GM23338 (cell line): ENCODE data around the gene C1orf87.

Experiments
- CREB1 ChIP-seq: fragments of 250-450 bp; sonication (Bioruptor Pico); IDR thresholded peaks from 2 replicates; pipeline ENCODE4 v1.5.0; 2020; ENCODE audit warnings: low read depth, mild to moderate bottlenecking, moderate library complexity
- EZH2 ChIP-seq: fragments of 200-600 bp; sonication (generic); IDR thresholded peaks from one replicate; pipeline ENCODE4 v1.8.0; 2017; ENCODE audit warnings: antibody characterized with exemption, mild to moderate bottlenecking, low read depth; ENCODE audit not compliant: unreplicated experiment
- EZH2phosphoT487 ChIP-seq: fragments of 200-600 bp; sonication (generic); IDR thresholded peaks from one replicate; pipeline ENCODE4 v1.8.1; 2018; ENCODE audit warnings: antibody characterized with exemption; ENCODE audit not compliant: unreplicated experiment
- JUNB ChIP-seq: IDR thresholded peaks from one replicate; pipeline ENCODE4 v1.6.1; 2016; ENCODE audit warnings: antibody characterized with exemption; ENCODE audit not compliant: unreplicated experiment
- NANOG ChIP-seq: IDR thresholded peaks from 2 replicates; pipeline ENCODE4 v1.6.1; 2016; ENCODE audit warnings: antibody characterized with exemption, borderline replicate concordance
- POLR2AphosphoS5 ChIP-seq: IDR thresholded peaks from 2 replicates; pipeline ENCODE4 v1.6.1; 2016; ENCODE audit warnings: antibody characterized with exemption, low read depth
- STAT1 ChIP-seq: IDR thresholded peaks from one replicate; pipeline ENCODE4 v1.6.1; 2016; ENCODE audit warnings: antibody characterized with exemption; ENCODE audit not compliant: unreplicated experiment
- ZNF331 ChIP-seq: fragments of 250-450 bp; sonication (Bioruptor Pico); IDR thresholded peaks from 2 replicates; pipeline ENCODE4 v1.5.0; 2020; ENCODE audit warnings: low read depth, mild to moderate bottlenecking, moderate library complexity
- TF ChIP-seq, protein P1 (sequence below), 2 experiments: fragments of 200-600 bp in 1 of 2; sonication (generic) in 1 of 2; conservative IDR thresholded peaks; 2 replicates each; pipeline versions ENCODE4 v1.5.1 to v1.6.1; 2016 to 2017; ENCODE audit warnings: antibody characterized with exemption in 2 of 2, low read depth in 2 of 2, mild to moderate bottlenecking in 2 of 2, moderate library complexity in 1 of 2
- TF ChIP-seq, protein P2 (sequence below): IDR thresholded peaks from one replicate; pipeline ENCODE4 v1.6.1; 2018; ENCODE audit warnings: antibody characterized with exemption; ENCODE audit not compliant: unreplicated experiment
- TF ChIP-seq, protein P3 (sequence below): IDR thresholded peaks from 2 replicates; pipeline ENCODE4 v1.6.1; 2016; ENCODE audit warnings: antibody characterized with exemption
- TF ChIP-seq, protein P4 (sequence below): fragments of 250-450 bp; sonication (Bioruptor Pico); IDR thresholded peaks from 2 replicates; pipeline ENCODE4 v1.5.0; 2020; ENCODE audit warnings: mild to moderate bottlenecking, moderate library complexity

DNA sequence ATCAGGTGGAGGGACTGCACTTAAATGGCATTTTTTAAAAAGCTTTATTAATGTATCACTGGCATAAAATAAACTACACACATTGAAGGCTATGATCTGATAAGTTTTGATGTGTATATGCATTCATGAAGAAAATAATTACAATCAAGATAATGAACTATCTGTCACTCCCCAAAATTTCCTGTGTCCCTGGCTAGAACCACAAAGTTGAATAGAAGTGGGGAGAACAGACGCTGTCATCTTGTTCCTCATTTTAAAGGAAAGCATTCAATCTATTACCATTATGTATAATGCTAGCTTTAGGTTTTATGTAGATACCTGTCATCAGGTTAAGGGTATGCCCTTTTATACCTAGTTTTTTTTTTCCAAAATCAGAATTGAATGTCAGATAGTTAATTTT is 38.1 kb upstream of the C1orf87 start:
- TF ChIP-seq EZH2 (no peak), POLR2AphosphoS5 (no peak), JUNB (no peak), STAT1 (no peak), EZH2phosphoT487 (no peak), ZNF331 (CRISPR knock-in tag) (no peak), CREB1 (CRISPR knock-in tag) (no peak), NANOG (no peak)
- TF ChIP-seq, protein P1, sequence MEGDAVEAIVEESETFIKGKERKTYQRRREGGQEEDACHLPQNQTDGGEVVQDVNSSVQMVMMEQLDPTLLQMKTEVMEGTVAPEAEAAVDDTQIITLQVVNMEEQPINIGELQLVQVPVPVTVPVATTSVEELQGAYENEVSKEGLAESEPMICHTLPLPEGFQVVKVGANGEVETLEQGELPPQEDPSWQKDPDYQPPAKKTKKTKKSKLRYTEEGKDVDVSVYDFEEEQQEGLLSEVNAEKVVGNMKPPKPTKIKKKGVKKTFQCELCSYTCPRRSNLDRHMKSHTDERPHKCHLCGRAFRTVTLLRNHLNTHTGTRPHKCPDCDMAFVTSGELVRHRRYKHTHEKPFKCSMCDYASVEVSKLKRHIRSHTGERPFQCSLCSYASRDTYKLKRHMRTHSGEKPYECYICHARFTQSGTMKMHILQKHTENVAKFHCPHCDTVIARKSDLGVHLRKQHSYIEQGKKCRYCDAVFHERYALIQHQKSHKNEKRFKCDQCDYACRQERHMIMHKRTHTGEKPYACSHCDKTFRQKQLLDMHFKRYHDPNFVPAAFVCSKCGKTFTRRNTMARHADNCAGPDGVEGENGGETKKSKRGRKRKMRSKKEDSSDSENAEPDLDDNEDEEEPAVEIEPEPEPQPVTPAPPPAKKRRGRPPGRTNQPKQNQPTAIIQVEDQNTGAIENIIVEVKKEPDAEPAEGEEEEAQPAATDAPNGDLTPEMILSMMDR (conservative IDR thresholded peaks at IDR 0.05; ENCODE audit: low read depth in 2 of 2): no peak
- TF ChIP-seq, protein P2, sequence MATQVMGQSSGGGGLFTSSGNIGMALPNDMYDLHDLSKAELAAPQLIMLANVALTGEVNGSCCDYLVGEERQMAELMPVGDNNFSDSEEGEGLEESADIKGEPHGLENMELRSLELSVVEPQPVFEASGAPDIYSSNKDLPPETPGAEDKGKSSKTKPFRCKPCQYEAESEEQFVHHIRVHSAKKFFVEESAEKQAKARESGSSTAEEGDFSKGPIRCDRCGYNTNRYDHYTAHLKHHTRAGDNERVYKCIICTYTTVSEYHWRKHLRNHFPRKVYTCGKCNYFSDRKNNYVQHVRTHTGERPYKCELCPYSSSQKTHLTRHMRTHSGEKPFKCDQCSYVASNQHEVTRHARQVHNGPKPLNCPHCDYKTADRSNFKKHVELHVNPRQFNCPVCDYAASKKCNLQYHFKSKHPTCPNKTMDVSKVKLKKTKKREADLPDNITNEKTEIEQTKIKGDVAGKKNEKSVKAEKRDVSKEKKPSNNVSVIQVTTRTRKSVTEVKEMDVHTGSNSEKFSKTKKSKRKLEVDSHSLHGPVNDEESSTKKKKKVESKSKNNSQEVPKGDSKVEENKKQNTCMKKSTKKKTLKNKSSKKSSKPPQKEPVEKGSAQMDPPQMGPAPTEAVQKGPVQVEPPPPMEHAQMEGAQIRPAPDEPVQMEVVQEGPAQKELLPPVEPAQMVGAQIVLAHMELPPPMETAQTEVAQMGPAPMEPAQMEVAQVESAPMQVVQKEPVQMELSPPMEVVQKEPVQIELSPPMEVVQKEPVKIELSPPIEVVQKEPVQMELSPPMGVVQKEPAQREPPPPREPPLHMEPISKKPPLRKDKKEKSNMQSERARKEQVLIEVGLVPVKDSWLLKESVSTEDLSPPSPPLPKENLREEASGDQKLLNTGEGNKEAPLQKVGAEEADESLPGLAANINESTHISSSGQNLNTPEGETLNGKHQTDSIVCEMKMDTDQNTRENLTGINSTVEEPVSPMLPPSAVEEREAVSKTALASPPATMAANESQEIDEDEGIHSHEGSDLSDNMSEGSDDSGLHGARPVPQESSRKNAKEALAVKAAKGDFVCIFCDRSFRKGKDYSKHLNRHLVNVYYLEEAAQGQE: no peak
- TF ChIP-seq, protein P3, sequence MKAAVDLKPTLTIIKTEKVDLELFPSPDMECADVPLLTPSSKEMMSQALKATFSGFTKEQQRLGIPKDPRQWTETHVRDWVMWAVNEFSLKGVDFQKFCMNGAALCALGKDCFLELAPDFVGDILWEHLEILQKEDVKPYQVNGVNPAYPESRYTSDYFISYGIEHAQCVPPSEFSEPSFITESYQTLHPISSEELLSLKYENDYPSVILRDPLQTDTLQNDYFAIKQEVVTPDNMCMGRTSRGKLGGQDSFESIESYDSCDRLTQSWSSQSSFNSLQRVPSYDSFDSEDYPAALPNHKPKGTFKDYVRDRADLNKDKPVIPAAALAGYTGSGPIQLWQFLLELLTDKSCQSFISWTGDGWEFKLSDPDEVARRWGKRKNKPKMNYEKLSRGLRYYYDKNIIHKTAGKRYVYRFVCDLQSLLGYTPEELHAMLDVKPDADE: no peak
- TF ChIP-seq, protein P4, sequence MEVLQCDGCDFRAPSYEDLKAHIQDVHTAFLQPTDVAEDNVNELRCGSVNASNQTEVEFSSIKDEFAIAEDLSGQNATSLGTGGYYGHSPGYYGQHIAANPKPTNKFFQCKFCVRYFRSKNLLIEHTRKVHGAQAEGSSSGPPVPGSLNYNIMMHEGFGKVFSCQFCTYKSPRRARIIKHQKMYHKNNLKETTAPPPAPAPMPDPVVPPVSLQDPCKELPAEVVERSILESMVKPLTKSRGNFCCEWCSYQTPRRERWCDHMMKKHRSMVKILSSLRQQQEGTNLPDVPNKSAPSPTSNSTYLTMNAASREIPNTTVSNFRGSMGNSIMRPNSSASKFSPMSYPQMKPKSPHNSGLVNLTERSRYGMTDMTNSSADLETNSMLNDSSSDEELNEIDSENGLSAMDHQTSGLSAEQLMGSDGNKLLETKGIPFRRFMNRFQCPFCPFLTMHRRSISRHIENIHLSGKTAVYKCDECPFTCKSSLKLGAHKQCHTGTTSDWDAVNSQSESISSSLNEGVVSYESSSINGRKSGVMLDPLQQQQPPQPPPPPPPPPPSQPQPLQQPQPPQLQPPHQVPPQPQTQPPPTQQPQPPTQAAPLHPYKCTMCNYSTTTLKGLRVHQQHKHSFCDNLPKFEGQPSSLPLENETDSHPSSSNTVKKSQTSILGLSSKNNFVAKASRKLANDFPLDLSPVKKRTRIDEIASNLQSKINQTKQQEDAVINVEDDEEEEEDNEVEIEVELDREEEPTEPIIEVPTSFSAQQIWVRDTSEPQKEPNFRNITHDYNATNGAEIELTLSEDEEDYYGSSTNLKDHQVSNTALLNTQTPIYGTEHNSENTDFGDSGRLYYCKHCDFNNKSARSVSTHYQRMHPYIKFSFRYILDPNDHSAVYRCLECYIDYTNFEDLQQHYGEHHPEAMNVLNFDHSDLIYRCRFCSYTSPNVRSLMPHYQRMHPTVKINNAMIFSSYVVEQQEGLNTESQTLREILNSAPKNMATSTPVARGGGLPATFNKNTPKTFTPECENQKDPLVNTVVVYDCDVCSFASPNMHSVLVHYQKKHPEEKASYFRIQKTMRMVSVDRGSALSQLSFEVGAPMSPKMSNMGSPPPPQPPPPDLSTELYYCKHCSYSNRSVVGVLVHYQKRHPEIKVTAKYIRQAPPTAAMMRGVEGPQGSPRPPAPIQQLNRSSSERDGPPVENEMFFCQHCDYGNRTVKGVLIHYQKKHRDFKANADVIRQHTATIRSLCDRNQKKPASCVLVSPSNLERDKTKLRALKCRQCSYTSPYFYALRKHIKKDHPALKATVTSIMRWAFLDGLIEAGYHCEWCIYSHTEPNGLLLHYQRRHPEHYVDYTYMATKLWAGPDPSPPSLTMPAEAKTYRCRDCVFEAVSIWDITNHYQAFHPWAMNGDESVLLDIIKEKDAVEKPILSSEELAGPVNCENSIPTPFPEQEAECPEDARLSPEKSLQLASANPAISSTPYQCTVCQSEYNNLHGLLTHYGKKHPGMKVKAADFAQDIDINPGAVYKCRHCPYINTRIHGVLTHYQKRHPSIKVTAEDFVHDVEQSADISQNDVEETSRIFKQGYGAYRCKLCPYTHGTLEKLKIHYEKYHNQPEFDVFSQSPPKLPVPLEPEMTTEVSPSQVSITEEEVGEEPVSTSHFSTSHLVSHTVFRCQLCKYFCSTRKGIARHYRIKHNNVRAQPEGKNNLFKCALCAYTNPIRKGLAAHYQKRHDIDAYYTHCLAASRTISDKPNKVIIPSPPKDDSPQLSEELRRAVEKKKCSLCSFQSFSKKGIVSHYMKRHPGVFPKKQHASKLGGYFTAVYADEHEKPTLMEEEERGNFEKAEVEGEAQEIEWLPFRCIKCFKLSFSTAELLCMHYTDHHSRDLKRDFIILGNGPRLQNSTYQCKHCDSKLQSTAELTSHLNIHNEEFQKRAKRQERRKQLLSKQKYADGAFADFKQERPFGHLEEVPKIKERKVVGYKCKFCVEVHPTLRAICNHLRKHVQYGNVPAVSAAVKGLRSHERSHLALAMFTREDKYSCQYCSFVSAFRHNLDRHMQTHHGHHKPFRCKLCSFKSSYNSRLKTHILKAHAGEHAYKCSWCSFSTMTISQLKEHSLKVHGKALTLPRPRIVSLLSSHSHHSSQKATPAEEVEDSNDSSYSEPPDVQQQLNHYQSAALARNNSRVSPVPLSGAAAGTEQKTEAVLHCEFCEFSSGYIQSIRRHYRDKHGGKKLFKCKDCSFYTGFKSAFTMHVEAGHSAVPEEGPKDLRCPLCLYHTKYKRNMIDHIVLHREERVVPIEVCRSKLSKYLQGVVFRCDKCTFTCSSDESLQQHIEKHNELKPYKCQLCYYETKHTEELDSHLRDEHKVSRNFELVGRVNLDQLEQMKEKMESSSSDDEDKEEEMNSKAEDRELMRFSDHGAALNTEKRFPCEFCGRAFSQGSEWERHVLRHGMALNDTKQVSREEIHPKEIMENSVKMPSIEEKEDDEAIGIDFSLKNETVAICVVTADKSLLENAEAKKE (CRISPR knock-in tag): no peak
